GM19099 (cell line): ENCODE data around the gene RBM20.

ENCODE experiments used
- POLR2A ChIP-seq: IDR thresholded peaks from 3 replicates; pipeline ENCODE4 v1.6.1; 2011; ENCODE audit warnings: low read depth; ENCODE audit not compliant: insufficient read length; ENCODE audit errors: extremely low read depth

Gene RBM20

GRCh38 chr10:110652475-110653118 lies 8.5 kb downstream of the RBM20 start:
- TF ChIP-seq POLR2A: no peak

- TF ChIP-seq POLR2A: no peak
Measured at GRCh38 chr10:110655320-110655719, 11.2 kb downstream of the RBM20 start.

- no peak for TF ChIP-seq POLR2A
Measured at GRCh38 chr10:110656612-110657011, 12.5 kb downstream of the RBM20 start.

DNA sequence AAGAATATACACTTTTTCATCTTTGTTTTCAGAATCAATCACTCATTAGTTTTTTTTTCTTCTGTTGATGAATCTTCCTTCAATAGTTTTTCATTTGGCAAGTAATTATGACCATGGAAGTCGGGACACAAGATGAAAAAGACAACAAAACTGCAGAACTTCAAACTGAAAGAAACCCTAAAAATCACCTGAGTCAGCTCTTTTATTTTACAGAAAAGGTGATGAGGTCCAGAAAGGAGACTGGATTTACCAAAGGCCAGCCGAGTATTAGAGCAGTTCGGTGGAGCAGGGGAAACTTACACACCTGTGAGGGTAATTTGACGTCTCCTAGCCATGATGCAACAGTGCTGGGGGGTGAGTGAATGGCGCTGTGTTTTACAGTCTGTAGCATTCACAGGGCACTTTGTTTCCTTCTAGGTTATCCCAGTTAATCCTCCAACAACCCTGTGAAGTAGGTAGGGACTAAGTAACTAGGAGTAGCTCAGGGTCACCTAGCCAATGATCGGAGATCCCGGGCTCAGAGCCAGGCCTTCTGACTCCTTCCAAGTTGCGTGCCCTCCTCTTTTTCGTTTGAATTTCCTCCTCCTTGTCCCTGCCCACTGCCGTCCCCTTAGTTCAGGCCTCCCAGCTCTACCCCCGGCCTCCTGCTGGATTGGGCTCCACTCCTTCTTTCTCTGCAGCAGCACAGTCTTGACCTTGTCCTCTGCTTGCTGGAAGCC lies 14.0 kb downstream of the RBM20 start:
- TF ChIP-seq POLR2A: no peak

GRCh38 chr10:110659558-110659957 lies 15.4 kb downstream of the RBM20 start:
- TF ChIP-seq POLR2A: no peak

GRCh38 chr10:110661292-110661691 lies 17.2 kb downstream of the RBM20 start:
- TF ChIP-seq POLR2A: no peak

GRCh38 chr10:110664483-110665420 lies 20.6 kb downstream of the RBM20 start:
- no peak for TF ChIP-seq POLR2A

DNA sequence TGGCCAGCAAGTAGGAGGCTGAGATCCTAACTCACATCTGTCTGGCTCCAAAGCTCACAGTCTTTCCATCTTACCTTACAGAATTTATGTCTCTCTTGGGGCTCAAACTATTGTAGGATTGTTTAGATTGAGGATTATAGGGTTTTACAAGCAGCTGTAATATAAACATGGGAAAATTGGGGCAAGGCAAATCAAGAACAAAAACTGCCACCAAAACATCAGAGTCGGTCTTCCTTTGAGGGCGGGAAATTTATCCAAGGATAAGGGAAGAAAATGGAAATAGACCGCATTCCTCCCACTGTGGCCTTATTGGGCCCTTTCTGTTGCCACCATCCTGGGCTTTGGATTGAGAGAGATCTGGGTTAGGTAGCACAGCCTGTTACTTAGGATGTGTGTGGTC lies 22.5 kb downstream of the RBM20 start:
- TF ChIP-seq POLR2A: no peak

DNA sequence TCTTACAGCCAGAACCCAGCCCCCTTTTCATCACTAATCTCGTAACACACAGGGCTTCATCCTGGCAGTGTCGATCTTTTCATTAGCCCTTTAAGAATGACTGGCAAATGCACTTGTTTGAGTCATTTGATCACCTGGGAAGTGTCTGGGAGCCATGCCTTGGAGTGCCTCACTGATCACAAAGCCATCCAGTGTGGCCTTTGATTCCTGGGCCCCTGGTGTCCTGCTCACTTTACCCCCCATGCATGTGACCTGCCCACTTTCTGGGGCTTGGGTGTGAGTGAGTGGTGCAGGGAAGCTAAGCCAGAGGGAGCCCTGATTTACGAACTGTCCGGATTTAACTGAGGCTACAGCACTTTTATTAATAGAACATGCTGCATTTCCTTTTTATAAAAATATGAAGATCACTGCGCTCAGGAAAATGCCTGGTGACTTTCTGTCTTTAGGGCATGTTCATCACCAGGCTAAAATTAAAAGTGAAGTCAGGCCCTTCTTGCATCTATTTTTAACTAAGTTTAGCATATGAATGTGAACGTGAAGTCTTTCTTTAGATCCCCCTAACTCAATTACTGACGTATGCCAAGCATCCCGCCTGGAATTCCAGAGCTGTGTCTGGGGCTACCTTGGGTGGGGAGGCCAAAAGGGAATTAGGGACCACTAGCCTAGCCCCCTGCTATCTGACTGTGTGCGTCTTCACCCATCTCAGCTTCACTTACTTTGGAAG lies 23.6 kb downstream of the RBM20 start:
- TF ChIP-seq POLR2A: no peak

GRCh38 chr10:110668443-110668842 lies 24.3 kb downstream of the RBM20 start:
- TF ChIP-seq POLR2A: no peak

DNA sequence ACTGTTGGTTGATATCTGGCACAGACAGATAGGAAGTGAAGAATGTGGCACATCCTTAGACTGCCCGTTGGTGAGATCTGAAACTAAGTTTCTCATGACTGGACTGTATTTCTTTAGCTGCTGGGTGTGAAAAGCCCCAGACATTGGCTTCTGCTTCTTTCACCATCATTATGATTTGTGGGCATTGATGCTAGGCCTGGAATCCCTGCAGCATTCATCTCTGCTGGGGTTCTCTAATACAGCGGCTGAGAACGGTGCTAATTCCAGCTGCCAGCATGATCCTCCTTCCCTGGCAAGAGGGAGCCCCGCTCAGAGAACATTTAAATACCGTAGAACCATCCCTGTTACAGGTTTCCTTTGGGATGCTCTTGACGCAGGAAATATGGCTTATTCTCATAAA lies 26.2 kb downstream of the RBM20 start:
- TF ChIP-seq POLR2A: no peak

- peak; percentile 40 for TF ChIP-seq POLR2A
Measured at GRCh38 chr10:110671788-110672579, 27.8 kb downstream of the RBM20 start.

GRCh38 chr10:110672580-110672919 lies 28.4 kb downstream of the RBM20 start:
- TF ChIP-seq POLR2A: no peak

DNA sequence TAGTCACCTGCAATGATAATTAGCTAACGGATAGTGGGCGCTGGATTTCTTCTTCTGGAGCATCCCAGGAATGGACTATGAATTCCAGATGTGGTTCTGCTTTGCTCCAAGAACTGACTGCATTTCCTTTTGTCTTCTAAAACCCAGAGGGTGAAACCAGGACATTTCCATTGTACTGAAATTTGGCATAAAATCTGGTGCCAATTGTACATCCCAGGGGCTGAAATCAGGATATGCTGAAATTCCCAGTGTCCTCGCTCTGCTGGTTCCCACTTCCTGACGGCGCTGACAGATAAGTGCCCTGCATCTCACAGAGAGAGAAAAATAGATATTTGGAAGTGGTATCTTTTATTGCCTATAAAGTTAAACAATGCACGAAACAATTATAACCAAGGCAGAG lies 31.9 kb downstream of the RBM20 start:
- no peak for TF ChIP-seq POLR2A
